ENCODE measurements around the gene NGFR. TPM values are rescaled to one million over a fixed set of nuclear protein-coding genes. Genes with fewer than 3 reads are reported as not detected.

Gene NGFR
- polyA plus RNA-seq (2012; rRNA removed), result 0.44 and 0.76 TPM in 2 replicates
- 0.37 and 0.59 TPM in 2 replicates for polyA plus RNA-seq (2012; cell fraction: cytosol; rRNA removed)
- polyA plus RNA-seq (2012; cell fraction: nucleus; rRNA removed), result 0.52 and 0.66 TPM in 2 replicates

GRCh38 chr17:49494986-49495841 is at the start of gene NGFR:
NGFR (plus strand) TSS chr17:49495293; CDS start chr17:49495418, 125 bp downstream.
- POLR2A ChIA-PET, result interaction anchor here (0.6 to 2.5 kb wide), 8 partner anchors 13 to 61 kb away, joined by 3 to 12 read pairs (median 8); no protein-coding TSS in a partner anchor
- peaks cover 6% of the 10 kb centered on the region for H3F3A ChIP-seq (replicated peaks; ENCODE audit: insufficient read depth)
- no peaks in the 10 kb centered on the region for H3K79me2 ChIP-seq (ENCODE audit: insufficient read depth)
- CTCF ChIA-PET, result interaction anchor here (0.8 to 28.6 kb wide), 21 partner anchors 14 to 213 kb away, joined by 3 to 499 read pairs (median 14); partner anchors contain the start of gene SLC35B1
- H3K36me3 ChIP-seq (replicated peaks in 1 of 2; ENCODE audit: control insufficient read depth in 1 of 2, insufficient read depth in 2 of 2, low read length in 1 of 2), result no peaks in the 10 kb centered on the region
- peak within 1 kb of the TSS in 1 of 2 experiments; percentile 62; a peak in 1 of 4 replicates for H3K27ac ChIP-seq (ENCODE audit: low read depth in 2 of 2, low read length in 1 of 2)
- H3K4me1 ChIP-seq (ENCODE audit: control insufficient read depth in 1 of 2, insufficient read depth in 2 of 2, low read depth in 1 of 2, low read length in 1 of 2), result peaks cover 5 to 33% of the 10 kb centered on the region in 2 experiments; a peak in 2 of 4 replicates
- H3K4me3 ChIP-seq (ENCODE audit: low read depth in 2 of 2, low read length in 1 of 2), result peak within 1 kb of the TSS; percentile 54 to 63
- no peak for TF ChIP-seq PBX3 (IDR thresholded peaks at IDR 0.05)
- TF ChIP-seq RAD21 (IDR thresholded peaks at IDR 0.05; ENCODE audit: low read length), result peak; percentile 25; the same call in 1 of the 2 replicates
- TF ChIP-seq IRF3 (IDR thresholded peaks at IDR 0.05; ENCODE audit: low read depth, low read length), result no peak
- 0 out of 2 replicates have a peak, but pooled peaks have one; percentile 2 for TF ChIP-seq SMC3 (IDR thresholded peaks at IDR 0.05; ENCODE audit: low read depth, low read length)
- no peak for TF ChIP-seq NFIC (IDR thresholded peaks at IDR 0.05; ENCODE audit: borderline replicate concordance)
- H3K9ac ChIP-seq, result no peak within 1 kb of the TSS
- H4K20me1 ChIP-seq (ENCODE audit: insufficient read depth), result no peaks in the 10 kb centered on the region
- DNase-seq, result peak; percentile 96
- H3K9me3 ChIP-seq, result no peaks in the 10 kb centered on the region
- WGBS (ENCODE audit: low lambda C conversion rate), result 4% methylated on average over 31 of the region's 79 CpGs
- peak within 1 kb of the TSS; percentile 93 for H3K4me2 ChIP-seq
- H3K9me2 ChIP-seq, result no peaks in the 10 kb centered on the region
- peaks cover 79% of the 10 kb centered on the region for H3K27me3 ChIP-seq (ENCODE audit: insufficient read depth)
- H2AFZ ChIP-seq (ENCODE audit: low read depth), result peak within 1 kb of the TSS; percentile 83

GRCh38 chr17:49445591-49445990 is 49.5 kb upstream of the NGFR start:
- Histone ChIP-seq H3K9ac (no peak overlapping the region), H3K4me2 (no peak overlapping the region), H3F3A (replicated peaks; ENCODE audit: insufficient read depth) (peaks cover 4% of the 10 kb centered on the region), H3K27ac (ENCODE audit: low read depth in 2 of 2, low read length in 1 of 2) (no peak overlapping the region), H3K4me3 (ENCODE audit: low read depth in 2 of 2, low read length in 1 of 2) (no peak overlapping the region), H3K9me3 (no peaks in the 10 kb centered on the region), H3K36me3 (replicated peaks in 1 of 2; ENCODE audit: control insufficient read depth in 1 of 2, insufficient read depth in 2 of 2, low read length in 1 of 2) (no peaks in the 10 kb centered on the region), H4K20me1 (ENCODE audit: insufficient read depth) (no peaks in the 10 kb centered on the region), H3K27me3 (ENCODE audit: insufficient read depth) (peaks cover 4% of the 10 kb centered on the region; the same call in 1 of the 2 replicates), H3K9me2 (no peaks in the 10 kb centered on the region), H3K4me1 (ENCODE audit: control insufficient read depth in 1 of 2, insufficient read depth in 2 of 2, low read depth in 1 of 2, low read length in 1 of 2) (peaks cover 5 to 8% of the 10 kb centered on the region in 2 experiments; a peak in 3 of 4 replicates), H2AFZ (ENCODE audit: low read depth) (no peak overlapping the region), H3K79me2 (ENCODE audit: insufficient read depth) (no peaks in the 10 kb centered on the region)
- WGBS (ENCODE audit: low lambda C conversion rate), result 52% methylated on average over 7 of the region's 7 CpGs
- CTCF ChIA-PET, result interaction anchor here (0.9 to 21.7 kb wide), 5 partner anchors 10 to 113 kb away, joined by 3 to 492 read pairs (median 23); partner anchors contain the start of gene NGFR
- no peak for DNase-seq
- TF ChIP-seq CTCF (IDR thresholded peaks at IDR 0.05) (no peak), MAX (IDR thresholded peaks at IDR 0.05; ENCODE audit: low read depth) (no peak), GATA2 (CRISPR knock-in tag; IDR thresholded peaks at IDR 0.05) (no peak), MXI1 (IDR thresholded peaks at IDR 0.05; ENCODE audit: low read depth, low read length) (no peak), MEF2A (IDR thresholded peaks at IDR 0.05; ENCODE audit: borderline replicate concordance, low read depth) (no peak), NRF1 (IDR thresholded peaks at IDR 0.05; ENCODE audit: low read depth, low read length) (no peak), POLR2AphosphoS5 (IDR thresholded peaks at IDR 0.05; ENCODE audit: low read depth, low read length) (no peak), FOSL2 (IDR thresholded peaks at IDR 0.05; ENCODE audit: borderline replicate concordance, low read depth) (no peak), EZH2phosphoT487 (IDR thresholded peaks at IDR 0.05; ENCODE audit: borderline replicate concordance, low read depth) (no peak)
- POLR2A ChIA-PET, result no interaction called here
